ENCODE results near the gene RIPPLY3.
A peak's percentile ranks its signal among the peaks of the same experiment; 100 is the strongest.

The RIPPLY3 gene

DNA sequence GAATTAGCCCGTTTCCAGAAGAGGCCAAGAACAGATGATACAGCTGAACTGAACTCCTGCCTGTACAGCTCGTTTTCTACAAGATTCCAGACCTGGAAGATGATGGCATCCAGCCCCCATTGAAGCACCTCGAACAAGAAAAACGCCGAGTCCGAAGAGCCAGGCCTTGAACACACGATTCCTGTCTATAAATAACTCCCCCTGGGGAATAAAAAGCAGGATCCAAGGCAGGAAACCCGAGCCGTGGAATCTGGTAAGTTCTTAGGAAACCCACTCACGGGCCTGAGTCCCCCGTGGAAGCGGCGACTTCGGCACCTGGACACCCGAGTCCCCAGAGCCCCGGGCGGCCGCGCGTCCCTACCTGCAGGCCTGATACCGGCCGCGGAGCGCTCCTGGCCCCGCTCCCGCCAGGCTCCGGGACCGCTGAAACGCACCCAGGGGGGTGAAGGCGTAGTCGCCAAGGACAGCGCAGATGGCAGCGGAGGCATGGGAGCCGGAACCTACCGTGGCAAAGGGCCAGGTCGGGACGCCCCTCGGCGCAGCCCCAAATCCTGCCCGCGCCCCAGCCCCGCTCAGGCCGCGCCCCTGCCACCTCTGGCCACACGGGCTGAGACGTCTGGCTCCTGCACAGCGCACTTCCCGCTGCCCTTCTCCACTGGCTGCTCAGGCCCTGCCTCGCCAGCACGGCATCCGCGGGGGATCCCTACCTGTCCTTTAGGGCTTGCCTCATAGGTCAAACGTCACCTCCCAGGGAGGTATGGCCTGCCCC lies 26.0 kb upstream of the RIPPLY3 start:
- Histone ChIP-seq H3K4me3 (peak overlapping the region; percentile 62 to 63), H3K36me3 (no peaks in the 10 kb centered on the region), H3K4me1 (peaks cover 0 to 20% (median 12%) of the 10 kb centered on the region in 4 donors), H3K27ac (peak overlapping the region; percentile 54 to 75), H3K27me3 (no peaks in the 10 kb centered on the region), H3K9me3 (no peaks in the 10 kb centered on the region)
- intact Hi-C loops (cut with DNase I; ENCODE audit: low total_unique reads) = no loop called here
- TF ChIP-seq CTCF (IDR thresholded peaks at IDR 0.05) = no peak
- DNase-seq = no peak

DNA sequence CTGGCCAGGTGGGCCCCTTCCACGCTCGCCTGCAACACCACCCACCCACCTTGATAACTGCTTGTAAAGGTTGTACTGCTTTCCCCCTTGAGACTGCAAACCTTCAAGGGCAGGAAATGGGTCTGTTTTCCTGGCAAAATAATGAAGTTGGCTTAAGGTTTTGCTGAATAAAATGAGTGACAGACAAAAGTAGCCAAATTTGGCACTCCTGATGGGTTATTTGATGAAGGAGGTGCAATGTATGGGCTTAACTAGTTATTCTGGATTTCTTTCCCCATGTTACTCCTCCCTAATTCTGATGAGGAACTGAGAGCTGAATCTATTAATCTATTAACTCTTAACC lies 25.5 kb upstream of the RIPPLY3 start:
- H3K4me1 ChIP-seq = peaks cover 0 to 20% (median 12%) of the 10 kb centered on the region in 4 donors
- H3K27ac ChIP-seq = peak overlapping the region; percentile 54 to 75
- no peaks in the 10 kb centered on the region for H3K36me3 ChIP-seq
- H3K9me3 ChIP-seq = no peaks in the 10 kb centered on the region
- H3K27me3 ChIP-seq = no peaks in the 10 kb centered on the region
- H3K4me3 ChIP-seq = peak overlapping the region; percentile 62 to 63
- intact Hi-C loops (cut with DNase I; ENCODE audit: low total_unique reads) = no loop called here
- no peak for TF ChIP-seq CTCF (IDR thresholded peaks at IDR 0.05)
- DNase-seq = no peak

DNA sequence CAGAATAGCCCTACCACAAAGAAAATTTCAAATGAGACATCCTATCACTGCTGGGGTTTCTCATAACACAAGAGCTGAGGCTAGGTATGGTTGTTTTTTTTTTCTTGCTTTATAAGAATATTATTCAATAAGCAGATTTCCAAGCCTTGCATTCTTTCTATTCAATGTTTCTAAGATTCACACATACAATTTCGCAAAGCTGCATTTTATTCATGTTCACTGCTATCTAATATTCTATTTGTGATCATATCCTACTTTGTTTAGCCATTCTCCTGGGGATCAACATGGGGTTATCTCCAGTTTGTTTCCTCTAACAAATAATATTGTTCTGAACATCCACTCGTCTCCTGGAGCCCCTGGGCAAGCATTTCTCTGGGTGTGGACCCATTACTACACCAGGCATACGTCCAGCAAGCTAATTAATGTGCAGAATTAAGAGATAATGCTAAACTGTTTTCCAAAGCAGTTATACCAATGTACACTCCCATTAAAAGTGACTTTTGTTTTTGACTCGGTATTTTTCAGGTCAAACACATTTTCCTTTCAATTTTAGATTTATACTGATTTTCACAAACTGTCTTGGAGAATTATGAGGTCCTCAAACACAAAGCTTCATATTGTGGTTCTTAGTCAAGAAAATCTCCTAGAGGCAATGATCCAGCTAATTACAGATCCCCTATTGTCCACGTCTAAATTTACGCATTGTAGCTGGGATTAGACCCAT lies 24.4 kb upstream of the RIPPLY3 start:
- no peak overlapping the region for H3K4me3 ChIP-seq
- H3K27me3 ChIP-seq = no peaks in the 10 kb centered on the region
- no peaks in the 10 kb centered on the region for H3K36me3 ChIP-seq
- DNase-seq = no peak
- no peaks in the 10 kb centered on the region for H3K9me3 ChIP-seq
- intact Hi-C loops (cut with DNase I; ENCODE audit: low total_unique reads) = no loop called here
- H3K27ac ChIP-seq = no peak overlapping the region
- no peak for TF ChIP-seq CTCF (IDR thresholded peaks at IDR 0.05)
- peaks cover 0 to 16% (median 12%) of the 10 kb centered on the region in 4 donors for H3K4me1 ChIP-seq

- TF ChIP-seq CTCF (IDR thresholded peaks at IDR 0.05) = no peak
- peaks cover 0 to 8% (median 5%) of the 10 kb centered on the region in 4 donors for H3K4me1 ChIP-seq
- no peaks in the 10 kb centered on the region for H3K36me3 ChIP-seq
- no peak overlapping the region for H3K27ac ChIP-seq
- H3K27me3 ChIP-seq = no peaks in the 10 kb centered on the region
- H3K9me3 ChIP-seq = no peaks in the 10 kb centered on the region
- DNase-seq = no peak
- intact Hi-C loops (cut with DNase I; ENCODE audit: low total_unique reads) = no loop called here
- H3K4me3 ChIP-seq = no peak overlapping the region
Measured at GRCh38 chr21:36985751-36986594, 20.5 kb upstream of the RIPPLY3 start.

DNA sequence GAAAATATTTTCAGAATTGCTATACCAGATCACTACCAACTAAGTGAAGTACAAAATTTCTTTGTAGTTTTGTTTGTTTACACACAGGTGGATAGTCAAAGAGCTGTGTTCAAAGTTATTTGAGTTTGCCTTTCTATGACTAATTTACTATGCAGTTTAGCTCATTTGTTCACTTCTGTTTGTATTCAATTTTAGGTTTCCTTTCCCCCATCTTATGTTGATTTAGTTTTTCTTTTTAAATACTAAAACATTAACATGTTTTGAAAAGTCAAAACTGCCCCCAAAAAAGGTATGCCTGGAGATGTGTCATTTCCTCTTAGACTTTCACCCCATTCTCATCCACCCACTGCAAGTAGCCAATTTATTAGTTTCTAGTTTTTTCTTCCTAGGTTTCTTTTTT lies 18.7 kb upstream of the RIPPLY3 start:
- no peak overlapping the region for H3K27ac ChIP-seq
- no peak for DNase-seq
- no peak for TF ChIP-seq CTCF (IDR thresholded peaks at IDR 0.05)
- no peaks in the 10 kb centered on the region for H3K36me3 ChIP-seq
- intact Hi-C loops (cut with DNase I; ENCODE audit: low total_unique reads) = no loop called here
- peaks cover 0 to 7% (median 3%) of the 10 kb centered on the region in 4 donors for H3K4me1 ChIP-seq
- no peak overlapping the region for H3K4me3 ChIP-seq
- H3K27me3 ChIP-seq = no peaks in the 10 kb centered on the region
- no peaks in the 10 kb centered on the region for H3K9me3 ChIP-seq

Measured in tibial artery (tissue), 4 donors.